ENCODE measurements around the gene PTPN7. TPM values are rescaled to one million over a fixed set of nuclear protein-coding genes. Genes with fewer than 3 reads are reported as not detected.
A peak's percentile ranks its signal among the peaks of the same experiment; 100 is the strongest.

The PTPN7 gene
- total RNA-seq, 1 donor from 2014 or later, result not detected

- no peaks in the 10 kb centered on the region for H4K20me1 ChIP-seq (ENCODE audit: low read depth)
- H3K9me3 Mint-ChIP-seq, result no peaks in the 10 kb centered on the region
- H3K36me3 ChIP-seq, result no peaks in the 10 kb centered on the region
- no peaks in the 10 kb centered on the region for H3K36me3 Mint-ChIP-seq
- no peak overlapping the region for H3K27ac Mint-ChIP-seq
- H3K4me1 ChIP-seq, result peaks cover 18% of the 10 kb centered on the region
- H3K9me3 ChIP-seq (ENCODE audit: low read depth), result no peaks in the 10 kb centered on the region
- peaks cover 5% of the 10 kb centered on the region for H3F3A ChIP-seq (ENCODE audit: low read depth)
- no peaks in the 10 kb centered on the region for H3K79me2 ChIP-seq (ENCODE audit: low read depth)
- H3K27me3 Mint-ChIP-seq (ENCODE audit: insufficient read depth, low read depth), result peaks cover 7% of the 10 kb centered on the region
- no peak for DNase-seq (ENCODE audit: low spot score)
- H2AFZ ChIP-seq (replicated peaks), result no peak overlapping the region
- H3K4me3 Mint-ChIP-seq, result no peak overlapping the region
- peaks cover under 1% of the 10 kb centered on the region for H3K27me3 ChIP-seq
- H3K27ac ChIP-seq, result no peak overlapping the region
- H3K4me1 Mint-ChIP-seq, result peaks cover under 1% of the 10 kb centered on the region
- TF ChIP-seq EZH2phosphoT487 (IDR thresholded peaks at IDR 0.05) (no peak), EZH2 (IDR thresholded peaks at IDR 0.05) (no peak), CTCF (IDR thresholded peaks at IDR 0.05) (no peak)
- no peak overlapping the region for H3K4me3 ChIP-seq
- H3K9ac ChIP-seq, result no peak overlapping the region
- no peak overlapping the region for H3K4me2 ChIP-seq
Observed at GRCh38 chr1:202202500-202203168, 42.2 kb upstream of the PTPN7 start.

- Histone ChIP-seq H3K9me3 (ENCODE audit: low read depth) (no peaks in the 10 kb centered on the region), H3K9ac (no peak overlapping the region), H3K79me2 (ENCODE audit: low read depth) (no peaks in the 10 kb centered on the region), H3K27me3 (peaks cover 5% of the 10 kb centered on the region), H3K4me2 (no peak overlapping the region), H2AFZ (replicated peaks) (no peak overlapping the region), H3K4me1 (peaks cover 17% of the 10 kb centered on the region), H3K4me3 (no peak overlapping the region), H4K20me1 (ENCODE audit: low read depth) (no peaks in the 10 kb centered on the region), H3F3A (ENCODE audit: low read depth) (peaks cover 5% of the 10 kb centered on the region), H3K36me3 (no peaks in the 10 kb centered on the region), H3K27ac (no peak overlapping the region)
- Mint-ChIP-seq H3K36me3 (no peaks in the 10 kb centered on the region), H3K27ac (peak overlapping the region; percentile 82), H3K4me1 (no peaks in the 10 kb centered on the region), H3K4me3 (no peak overlapping the region), H3K27me3 (ENCODE audit: insufficient read depth, low read depth) (peaks cover 9% of the 10 kb centered on the region), H3K9me3 (no peaks in the 10 kb centered on the region)
- TF ChIP-seq CTCF (IDR thresholded peaks at IDR 0.05), result no peak
- TF ChIP-seq EZH2 (IDR thresholded peaks at IDR 0.05), result no peak
- no peak for TF ChIP-seq EZH2phosphoT487 (IDR thresholded peaks at IDR 0.05)
- no peak for DNase-seq (ENCODE audit: low spot score)
Observed at GRCh38 chr1:202201971-202202370, 41.6 kb upstream of the PTPN7 start.

GRCh38 chr1:202201266-202201665 is 40.9 kb upstream of the PTPN7 start:
- H3K36me3 Mint-ChIP-seq, result no peaks in the 10 kb centered on the region
- H3K4me2 ChIP-seq, result no peak overlapping the region
- peaks cover 6% of the 10 kb centered on the region for H3K27me3 ChIP-seq
- H3K27me3 Mint-ChIP-seq (ENCODE audit: insufficient read depth, low read depth), result peaks cover 9% of the 10 kb centered on the region
- no peaks in the 10 kb centered on the region for H3K9me3 ChIP-seq (ENCODE audit: low read depth)
- H3F3A ChIP-seq (ENCODE audit: low read depth), result peaks cover 5% of the 10 kb centered on the region
- H3K27ac Mint-ChIP-seq, result peak overlapping the region; percentile 82
- no peaks in the 10 kb centered on the region for H3K79me2 ChIP-seq (ENCODE audit: low read depth)
- H3K4me1 Mint-ChIP-seq, result no peaks in the 10 kb centered on the region
- TF ChIP-seq EZH2phosphoT487 (IDR thresholded peaks at IDR 0.05) (no peak), EZH2 (IDR thresholded peaks at IDR 0.05) (no peak), CTCF (IDR thresholded peaks at IDR 0.05) (no peak)
- H3K4me1 ChIP-seq, result peaks cover 15% of the 10 kb centered on the region
- H3K36me3 ChIP-seq, result no peaks in the 10 kb centered on the region
- no peak overlapping the region for H3K27ac ChIP-seq
- DNase-seq (ENCODE audit: low spot score), result no peak
- H3K4me3 Mint-ChIP-seq, result no peak overlapping the region
- H3K9ac ChIP-seq, result no peak overlapping the region
- H3K4me3 ChIP-seq, result no peak overlapping the region
- no peak overlapping the region for H2AFZ ChIP-seq (replicated peaks)
- H3K9me3 Mint-ChIP-seq, result no peaks in the 10 kb centered on the region
- no peaks in the 10 kb centered on the region for H4K20me1 ChIP-seq (ENCODE audit: low read depth)

All from neural progenitor cell (in vitro differentiated cells).